GM19463 (cell line): ENCODE measurements around the gene MAN2A2.

ENCODE experiments used
- ATAC-seq: cut with Tn5 transposase; IDR thresholded peaks from one replicate; pipeline ENCODE4 v1.9.1; 2021; ENCODE audit warnings: mild to moderate bottlenecking, moderate library complexity; ENCODE audit not compliant: unreplicated experiment

MAN2A2 gene

GRCh38 chr15:90902840-90903732 lies at the start of gene MAN2A2:
MAN2A2 (plus strand) TSS chr15:90903302; CDS start chr15:90904208, 906 bp downstream.
- peak; percentile 47 for ATAC-seq

DNA sequence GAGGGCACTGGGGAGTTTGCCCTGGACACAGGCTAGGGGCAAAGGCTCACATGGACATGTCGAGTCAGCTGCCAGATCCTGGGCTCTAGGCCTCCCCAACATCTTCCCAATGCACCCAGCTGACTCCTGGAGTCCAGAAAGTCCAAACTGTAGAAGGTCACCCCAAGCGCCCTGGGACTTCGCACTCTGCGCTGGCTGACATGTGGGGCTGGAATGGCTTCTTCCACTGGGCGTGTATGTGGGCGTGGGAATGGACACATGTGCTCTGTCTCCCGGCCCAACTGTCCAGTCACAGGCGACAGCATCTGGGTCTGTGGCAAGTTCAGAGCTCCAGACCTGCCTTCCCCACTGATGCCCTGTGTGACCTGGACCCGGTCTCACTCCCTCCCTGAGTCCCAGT lies 48.0 kb upstream of the MAN2A2 start:
- ATAC-seq, result no peak

DNA sequence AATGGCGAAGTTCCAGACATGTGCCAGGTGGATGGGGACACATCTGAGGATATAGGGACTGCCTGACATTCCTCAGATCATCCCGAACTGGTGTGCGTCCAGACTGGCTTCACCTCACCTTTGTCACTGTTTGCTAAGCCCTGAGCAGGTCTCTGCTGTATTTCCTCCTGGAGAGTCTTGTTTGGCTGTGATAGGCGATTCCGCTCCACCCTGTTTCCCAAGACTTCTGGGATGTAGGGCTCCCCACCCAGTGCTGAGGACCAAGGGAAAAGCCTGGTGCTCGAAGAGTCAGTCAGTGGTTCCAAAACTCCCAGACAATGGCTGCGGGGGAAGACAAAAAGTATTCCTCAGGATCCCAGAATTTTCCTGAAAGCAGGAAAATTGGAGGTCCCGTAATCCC lies 45.8 kb upstream of the MAN2A2 start:
- no peak for ATAC-seq

DNA sequence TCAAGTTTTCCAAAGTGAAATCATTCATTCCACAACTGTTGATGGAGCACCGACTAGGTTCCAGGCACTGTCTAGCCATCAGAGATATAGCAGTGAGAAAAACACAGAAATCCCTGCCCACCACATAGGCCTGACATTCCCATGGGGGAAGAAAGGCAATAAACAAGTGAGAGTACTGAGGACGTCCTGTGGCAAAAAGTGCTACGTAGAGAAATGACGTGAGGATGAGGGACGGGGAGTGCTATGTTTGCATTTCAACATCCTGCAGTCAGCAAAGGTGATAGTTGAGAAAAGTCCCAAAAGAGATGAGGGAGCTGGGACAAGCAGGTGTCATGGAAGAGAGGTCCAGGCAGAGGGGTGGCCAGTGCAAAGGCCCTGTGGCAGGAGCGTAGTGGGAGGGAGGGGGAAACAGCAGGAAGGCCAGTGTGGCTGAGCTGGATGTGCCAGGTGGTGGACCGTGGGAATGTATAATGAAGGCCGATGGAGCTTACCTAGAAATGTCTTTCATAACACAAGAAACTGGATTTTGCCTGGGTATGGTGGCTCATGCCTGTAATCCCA lies 45.1 kb upstream of the MAN2A2 start:
- ATAC-seq, result no peak

DNA sequence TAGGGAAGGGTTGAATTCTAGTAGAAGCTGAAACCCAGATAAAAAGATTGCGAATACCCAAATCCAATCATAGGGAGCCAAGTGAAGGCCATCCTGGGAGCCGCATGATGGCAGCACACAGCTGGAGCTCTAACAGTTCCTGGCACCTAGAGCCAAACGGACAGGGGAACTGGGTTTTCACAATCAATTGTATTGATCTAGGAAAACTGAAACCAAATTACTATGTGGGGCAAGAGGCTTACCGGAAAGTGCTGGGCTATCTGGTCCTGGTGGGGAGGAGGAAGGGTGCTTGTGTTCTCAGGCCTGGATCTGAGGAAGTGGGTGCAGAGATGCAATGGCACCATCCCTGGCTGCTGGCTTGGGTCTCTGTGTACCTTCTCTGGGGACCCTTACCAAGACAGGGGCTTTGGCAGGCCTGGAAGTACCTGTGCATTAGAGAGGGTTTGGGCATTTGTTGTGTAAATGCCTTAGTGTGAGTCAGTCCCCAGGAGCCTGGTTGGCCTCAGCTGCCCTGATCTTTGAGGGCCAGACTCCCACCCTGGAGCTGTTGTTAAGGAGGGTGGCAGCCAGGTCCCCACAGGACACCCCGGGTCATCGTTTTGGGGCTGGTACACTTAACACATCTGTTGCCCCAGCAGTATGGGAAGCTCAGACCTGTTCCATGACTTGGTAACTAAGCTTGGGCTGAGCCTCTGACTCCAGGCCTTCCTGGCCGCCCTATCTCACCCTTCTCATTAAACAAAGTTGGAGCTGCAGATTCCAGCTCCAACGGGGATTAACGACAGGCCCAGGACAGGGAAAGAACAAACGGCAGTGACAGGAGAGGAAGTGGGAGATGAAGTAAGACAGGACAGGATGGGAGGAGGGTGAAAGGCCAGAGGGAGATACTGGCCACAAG lies 43.6 kb upstream of the MAN2A2 start:
- ATAC-seq, result no peak

GRCh38 chr15:90860450-90860849 lies 42.7 kb upstream of the MAN2A2 start:
- ATAC-seq, result no peak

DNA sequence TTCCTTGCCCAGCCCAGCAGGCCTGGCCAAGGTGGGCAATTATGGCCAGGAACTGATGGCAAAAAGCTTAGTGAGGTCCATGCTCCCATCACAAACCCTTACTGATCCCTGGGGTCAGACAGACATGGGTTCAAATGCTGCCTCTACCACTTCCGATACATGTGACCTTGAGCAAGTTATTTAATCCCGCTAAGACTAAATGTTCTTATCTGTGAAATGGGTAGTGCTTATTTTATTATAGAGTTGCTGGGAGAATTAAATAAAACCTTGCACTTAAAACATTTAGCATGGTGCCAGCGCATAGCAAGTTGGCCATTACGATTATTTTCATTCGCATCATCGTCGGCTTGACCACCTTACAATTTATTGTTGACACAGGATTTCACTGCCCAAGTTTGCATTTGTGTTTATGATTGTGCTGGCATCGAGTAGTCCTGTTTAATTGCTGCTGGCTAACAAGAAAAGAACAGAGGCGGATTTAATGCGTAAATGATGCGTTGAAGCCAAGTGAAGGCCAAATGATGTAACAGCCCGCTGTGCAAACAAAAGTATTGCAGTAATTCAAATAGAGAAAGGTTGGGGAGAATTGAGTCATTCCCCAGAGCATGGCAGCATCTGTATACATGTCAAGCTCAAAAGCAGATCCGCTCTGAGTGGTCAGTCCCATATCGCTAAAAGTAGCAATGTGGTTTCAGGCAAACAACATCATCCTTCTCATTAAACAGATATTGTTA lies 42.0 kb upstream of the MAN2A2 start:
- ATAC-seq, result no peak

- no peak for ATAC-seq
Measured at GRCh38 chr15:90862487-90862886, 40.6 kb upstream of the MAN2A2 start.

GRCh38 chr15:90862964-90863778 lies 39.9 kb upstream of the MAN2A2 start:
- no peak for ATAC-seq

GRCh38 chr15:90863987-90864386 lies 39.1 kb upstream of the MAN2A2 start:
- no peak for ATAC-seq

GRCh38 chr15:90864507-90864906 lies 38.6 kb upstream of the MAN2A2 start:
- ATAC-seq, result no peak

DNA sequence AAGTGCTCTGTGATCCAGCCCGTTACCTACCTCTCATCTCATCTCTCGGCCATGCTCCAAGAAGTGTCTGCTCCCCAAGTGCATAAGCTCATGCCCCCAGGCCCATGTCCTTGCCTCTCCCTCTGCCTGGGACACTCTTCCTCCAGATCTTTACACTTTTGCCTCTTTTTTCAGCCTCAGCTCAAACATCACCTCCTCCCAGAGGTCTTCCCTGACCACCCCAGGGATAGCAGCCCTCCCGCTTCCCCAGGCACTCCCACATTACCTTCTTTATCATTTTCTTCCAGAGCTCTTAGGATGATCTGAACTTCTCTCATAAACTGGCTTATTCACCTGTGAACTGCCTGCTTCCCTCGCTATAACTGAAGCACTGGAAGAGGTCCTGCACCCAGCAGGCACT lies 37.4 kb upstream of the MAN2A2 start:
- no peak for ATAC-seq

DNA sequence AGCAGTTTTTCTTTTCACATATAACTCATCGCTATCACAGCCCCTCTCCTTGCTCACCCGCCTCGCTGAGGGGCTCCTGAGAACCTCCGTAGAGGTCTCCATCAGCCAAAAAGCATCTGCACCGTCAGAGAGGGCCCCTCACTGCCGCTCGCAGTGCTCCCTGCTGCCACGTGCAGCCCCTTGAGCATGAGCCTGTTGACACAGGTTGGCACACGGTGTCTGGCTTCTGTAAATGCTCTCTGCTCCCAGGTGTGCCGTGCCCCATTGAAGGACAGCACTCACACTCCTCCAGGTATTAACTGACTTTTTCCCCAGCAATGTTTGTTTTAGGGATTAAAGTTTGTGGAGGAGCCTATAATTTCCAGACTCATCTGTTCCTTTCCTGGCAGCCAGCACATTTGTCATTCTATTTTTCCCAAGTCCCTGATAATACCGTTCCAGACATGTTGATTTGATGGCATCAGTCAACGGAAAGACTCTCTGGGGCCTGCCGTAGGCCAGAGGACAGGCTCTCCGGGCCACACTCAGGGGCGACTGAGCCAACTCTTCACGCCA lies 36.9 kb upstream of the MAN2A2 start:
- ATAC-seq, result no peak

DNA sequence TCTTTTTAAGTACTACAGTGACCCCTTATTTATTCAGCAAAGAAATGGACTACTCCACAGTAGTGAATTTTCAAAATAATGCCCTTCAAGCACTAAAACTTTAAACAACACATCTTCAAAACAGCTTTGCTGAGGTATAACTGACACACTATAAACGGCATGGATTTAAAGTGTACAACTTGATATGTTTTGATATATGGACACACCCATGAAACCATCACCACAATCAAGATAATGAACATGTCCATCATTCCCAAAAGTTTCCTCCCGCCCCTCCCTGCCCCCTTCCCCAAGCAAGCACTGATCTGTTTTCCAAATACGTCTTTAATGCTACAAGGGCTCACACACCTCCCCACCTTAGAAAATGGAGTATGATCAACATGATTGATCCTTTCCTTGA lies 36.3 kb upstream of the MAN2A2 start:
- ATAC-seq, result no peak

DNA sequence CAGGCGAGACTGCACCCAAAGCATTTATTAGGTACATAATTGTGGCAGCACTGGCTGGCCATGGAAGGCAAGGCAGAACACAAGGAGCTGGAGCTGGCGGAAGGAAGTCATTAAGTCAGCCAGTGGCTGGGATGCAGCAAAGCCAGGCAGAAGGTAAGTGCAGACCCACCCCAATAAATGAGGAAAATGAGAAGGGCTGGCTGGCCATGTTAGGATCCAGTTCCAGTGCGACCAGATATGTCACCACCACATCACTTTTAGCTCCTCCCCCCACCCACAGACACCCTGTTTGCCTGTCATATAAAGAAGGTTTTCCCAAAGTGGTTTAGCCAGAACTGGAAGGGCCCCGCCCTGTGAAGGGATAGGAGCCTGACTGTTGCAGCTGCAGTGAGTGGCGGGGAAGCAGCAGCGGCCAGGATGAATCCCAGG lies 34.8 kb upstream of the MAN2A2 start, which contains the start of gene FURIN:
FURIN (plus strand) TSS at position 328 of the 429 bp plus-strand sequence. CDS start 7,153 bp downstream, outside the sequence.
- ATAC-seq, result no peak

DNA sequence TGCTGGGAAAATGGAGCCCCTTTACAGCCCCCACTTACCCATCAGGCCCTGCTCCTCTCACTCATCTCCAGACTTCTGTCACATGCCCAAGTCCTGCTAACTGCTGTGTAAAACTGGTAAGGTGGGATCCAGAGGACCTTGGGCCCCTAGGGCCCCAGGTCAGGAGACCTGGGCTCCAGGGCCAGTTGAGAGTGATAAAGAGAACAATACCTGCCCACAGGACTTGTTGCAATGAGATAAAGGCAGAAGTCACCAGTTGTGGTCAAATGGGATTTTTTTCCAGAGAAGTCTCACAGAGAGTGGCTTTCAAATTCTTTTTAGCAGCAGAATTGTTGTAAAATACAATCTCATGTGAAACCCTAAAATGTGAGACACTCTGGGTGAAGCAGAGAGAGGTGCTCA lies 34.0 kb upstream of the MAN2A2 start:
- ATAC-seq, result no peak

DNA sequence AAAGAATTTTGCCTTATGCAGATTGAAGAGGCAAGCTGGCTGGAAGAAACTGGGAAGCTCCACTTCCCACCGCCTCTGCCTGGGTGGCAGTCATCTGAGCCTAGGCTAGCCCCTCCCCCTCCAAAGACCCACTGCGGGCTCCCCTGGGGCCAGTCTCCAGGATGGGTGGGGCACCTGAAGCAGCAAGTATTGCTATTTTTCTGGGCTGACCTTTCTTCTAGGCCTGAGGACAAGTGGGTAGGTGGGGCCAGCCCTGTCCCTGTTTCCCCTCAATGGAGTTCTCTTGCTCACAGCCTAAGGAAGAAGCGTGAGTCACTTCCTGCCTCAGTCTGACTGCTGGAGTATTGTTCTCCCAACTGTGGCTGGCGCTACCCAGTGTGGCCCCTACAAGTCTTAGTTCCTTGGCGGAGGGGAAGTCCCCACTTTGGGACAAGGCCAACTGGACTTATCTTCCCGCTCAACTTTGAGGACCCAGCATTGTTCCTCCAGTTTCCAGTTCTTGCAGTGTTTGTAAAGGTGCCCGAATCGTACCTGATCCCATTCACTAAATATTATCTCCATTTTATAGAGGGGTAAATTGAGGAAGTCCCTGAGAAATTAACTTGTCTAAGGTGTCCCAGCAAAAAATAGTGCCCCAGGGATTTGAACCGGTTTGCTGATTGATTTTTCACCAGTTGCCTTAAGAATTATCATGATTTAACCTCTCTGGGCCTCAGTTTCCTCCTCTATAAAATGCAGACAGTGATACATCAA lies 33.3 kb upstream of the MAN2A2 start:
- ATAC-seq, result peak; percentile 29

DNA sequence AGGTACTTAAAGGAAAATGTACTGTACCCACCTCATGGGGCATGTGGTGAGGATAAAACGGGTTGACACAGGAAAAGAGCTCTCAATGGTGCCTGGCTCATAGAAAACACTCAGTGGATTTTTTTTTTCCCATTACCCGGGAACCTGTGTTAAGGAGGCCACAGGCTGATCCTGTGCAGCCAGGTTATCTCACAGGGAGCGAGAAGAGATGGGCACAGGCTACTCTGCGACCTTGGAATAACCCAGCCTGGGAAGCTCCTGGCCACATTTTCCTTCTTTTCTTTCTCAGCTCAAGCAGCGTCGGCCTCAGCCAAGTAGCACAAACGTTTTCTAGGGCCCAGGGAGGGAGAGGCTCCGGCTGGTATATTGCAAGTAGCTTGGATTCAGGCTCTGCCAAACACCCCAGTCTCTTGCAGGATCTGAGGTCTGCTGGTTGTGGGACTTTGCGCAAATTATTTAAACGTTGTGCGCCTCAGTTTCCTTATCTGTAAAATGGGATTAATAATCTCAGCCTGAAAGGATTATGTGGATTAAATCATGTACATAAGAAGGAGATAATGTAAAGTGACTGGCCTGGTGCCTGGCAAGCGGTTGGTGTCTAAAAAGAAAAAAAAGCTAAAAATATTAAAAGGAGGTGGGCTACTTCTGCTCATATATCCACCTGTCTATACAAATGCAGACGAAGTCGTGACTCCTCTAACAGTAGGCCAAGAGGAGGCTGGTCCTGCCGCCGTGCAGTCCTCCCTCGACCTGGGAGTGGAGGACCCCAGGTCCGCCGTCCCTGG lies 32.6 kb upstream of the MAN2A2 start:
- peak; percentile 5 for ATAC-seq
